Uterine smooth muscle cell (primary cell): Measurements from ENCODE around the gene SLC30A3. TPM values are rescaled to one million over a fixed set of nuclear protein-coding genes. Genes with fewer than 3 reads are reported as not detected.

Source experiments
- total RNA-seq: library from RNA; depleted of rRNA; stranded (reverse); fragments of >200 nt; gene quantifications from 2 replicates; pipeline ENCODE4 v1.2.3, GENCODE V29; 2014

The SLC30A3 gene
- 0.66 and 0.87 TPM in 2 replicates for total RNA-seq

GRCh38 chr2:27262379-27263286, at the start of gene SLC30A3:
Gene SLC30A3 (minus strand): TSS chr2:27263047. CDS start chr2:27262906, 141 bp downstream.

GRCh38 chr2:27308359-27308881, 45.6 kb upstream of the SLC30A3 start, which contains the start of gene UCN:
Gene UCN (minus strand): TSS chr2:27308445. CDS start chr2:27307895, 550 bp downstream.

GRCh38 chr2:27281855-27282559, 19.2 kb upstream of the SLC30A3 start, which contains the start of gene TRIM54:
Gene TRIM54 (plus strand): TSS chr2:27282429. CDS start chr2:27282732, 303 bp downstream.

GRCh38 chr2:27275211-27276150, 12.6 kb upstream of the SLC30A3 start, which contains the start of gene DNAJC5G:
Gene DNAJC5G (plus strand): TSS chr2:27275433. CDS start chr2:27276729, 1,296 bp downstream.

DNA sequence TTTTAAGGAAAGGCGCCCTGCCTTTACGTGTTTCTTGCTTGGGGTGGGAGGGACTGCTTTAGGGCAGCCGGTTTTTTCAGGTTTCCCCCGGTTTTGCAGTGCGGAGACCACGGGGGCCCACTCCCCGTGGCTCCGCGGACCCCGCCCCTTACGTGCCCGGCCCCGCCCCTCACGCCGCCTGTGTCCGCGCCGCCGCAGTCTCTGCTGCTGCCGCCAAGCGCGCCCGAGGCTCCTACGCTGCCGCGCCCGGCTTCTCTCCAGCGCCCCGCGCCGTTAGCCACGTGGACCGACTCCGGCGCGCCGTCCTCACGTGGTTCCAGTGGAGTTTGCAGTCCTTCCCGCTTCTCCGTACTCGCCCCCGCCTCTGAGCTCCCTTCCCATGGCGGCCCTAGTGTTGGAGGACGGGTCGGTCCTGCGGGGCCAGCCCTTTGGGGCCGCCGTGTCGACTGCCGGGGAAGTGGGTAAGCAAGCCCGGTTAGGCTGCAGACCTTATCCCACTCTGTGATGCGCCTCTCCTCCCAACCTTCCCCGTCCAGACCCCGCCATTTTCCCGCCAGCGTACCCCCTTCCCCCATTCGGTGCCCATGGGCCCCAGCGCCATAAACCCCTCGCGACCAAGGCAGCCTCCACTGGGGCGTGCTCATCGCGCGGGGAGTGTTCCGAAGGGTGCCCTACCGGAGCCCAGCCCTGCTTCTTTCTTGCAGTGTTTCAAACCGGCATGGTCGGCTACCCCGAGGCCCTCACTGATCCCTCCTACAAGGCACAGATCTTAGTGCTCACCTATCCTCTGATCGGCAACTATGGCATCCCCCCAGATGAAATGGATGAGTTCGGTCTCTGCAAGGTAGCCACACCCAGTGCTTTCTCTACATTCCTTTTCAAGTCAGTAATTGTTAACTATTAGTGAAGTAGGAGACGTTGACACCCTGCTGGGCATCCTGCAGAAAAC, 45.4 kb downstream of the SLC30A3 start, which contains the start of gene CAD:
Gene CAD, plus strand, starts transcription at position 197 of the 949 bp plus-strand sequence. Its CDS starts 183 bp downstream, at position 380.

GRCh38 chr2:27211943-27212625, 50.8 kb downstream of the SLC30A3 start, which contains the start of the genes ATRAID and SLC5A6:
Gene ATRAID (plus strand): TSS chr2:27212041. CDS start chr2:27212369, 328 bp downstream.
Gene SLC5A6 (minus strand): TSS chr2:27212268. CDS start chr2:27207650, 4,618 bp downstream.

Other genes with a start within 250 kb of the SLC30A3 start
- gene TMEM214, start 230.1 kb downstream of the SLC30A3 start, total RNA-seq, result 38.7 and 45.9 TPM in 2 replicates
- 21.2 and 23.9 TPM in 2 replicates for gene AGBL5, start 211.4 kb downstream of the SLC30A3 start, total RNA-seq
- 224 and 453 TPM in 2 replicates for gene OST4, start 191.4 kb downstream of the SLC30A3 start, total RNA-seq
- gene EMILIN1, start 184.4 kb downstream of the SLC30A3 start, total RNA-seq, result 196 and 328 TPM in 2 replicates
- gene KHK, start 176.3 kb downstream of the SLC30A3 start, total RNA-seq, result 1.2 and 3.1 TPM in 2 replicates
- gene CGREF1, start 143.9 kb downstream of the SLC30A3 start, total RNA-seq, result 1.4 and 6.2 TPM in 2 replicates
- gene ABHD1, start 139.2 kb downstream of the SLC30A3 start, total RNA-seq, result under 0.01 TPM in 2 replicates
- 46.4 and 50.0 TPM in 2 replicates for gene PREB, start 128.4 kb downstream of the SLC30A3 start, total RNA-seq
- not detected in 2 replicates for gene PRR30, start 123.6 kb downstream of the SLC30A3 start, total RNA-seq
- not detected in 2 replicates for gene TCF23, start 114.0 kb downstream of the SLC30A3 start, total RNA-seq
- gene ATRAID, start 51.0 kb downstream of the SLC30A3 start, total RNA-seq, result 140 and 237 TPM in 2 replicates
- 19.4 and 30.4 TPM in 2 replicates for gene SLC5A6, start 50.8 kb downstream of the SLC30A3 start, total RNA-seq
- 45.9 and 57.2 TPM in 2 replicates for gene CAD, start 45.7 kb downstream of the SLC30A3 start, total RNA-seq
- not detected in 2 replicates for gene DNAJC5G, start 12.4 kb upstream of the SLC30A3 start, total RNA-seq
- gene TRIM54, start 19.4 kb upstream of the SLC30A3 start, total RNA-seq, result 0.33 and 0.37 TPM in 2 replicates
- 0.22 and 1.00 TPM in 2 replicates for gene UCN, start 45.4 kb upstream of the SLC30A3 start, total RNA-seq
- 48.6 and 95.3 TPM in 2 replicates for gene MPV17, start 60.0 kb upstream of the SLC30A3 start, total RNA-seq
- 19.6 and 24.0 TPM in 2 replicates for gene GTF3C2, start 93.7 kb upstream of the SLC30A3 start, total RNA-seq
- gene EIF2B4, start 107.3 kb upstream of the SLC30A3 start, total RNA-seq, result 26.9 and 34.5 TPM in 2 replicates
- 149 and 170 TPM in 2 replicates for gene SNX17, start 107.6 kb upstream of the SLC30A3 start, total RNA-seq
- 9.0 and 11.1 TPM in 2 replicates for gene ZNF513, start 117.7 kb upstream of the SLC30A3 start, total RNA-seq
- 77.2 and 144 TPM in 2 replicates for gene PPM1G, start 146.5 kb upstream of the SLC30A3 start, total RNA-seq
- 106 and 128 TPM in 2 replicates for gene NRBP1, start 165.6 kb upstream of the SLC30A3 start, total RNA-seq
- gene KRTCAP3, start 179.3 kb upstream of the SLC30A3 start, total RNA-seq, result not detected in 2 replicates
- gene IFT172, start 226.7 kb upstream of the SLC30A3 start, total RNA-seq, result 40.7 and 41.4 TPM in 2 replicates
- 15.6 and 16.6 TPM in 2 replicates for gene FNDC4, start 232.2 kb upstream of the SLC30A3 start, total RNA-seq
- 0.12 and 0.22 TPM in 2 replicates for gene GCKR, start 233.8 kb upstream of the SLC30A3 start, total RNA-seq